Stimulated activated CD4-positive, alpha-beta T cell treated with anti-CD3 and anti-CD28 coated beads, Interleukin-12 subunit alpha, Interleukin-12 subunit beta, amount 100 ng/mL, for 24 hours (primary cell): ENCODE results near the gene ROBO4.

Source experiments
- DNase-seq, 2 experiments: peaks; one replicate each; pipeline ENCODE4 v3.0.0-alpha.2; 2020; ENCODE audit warnings: low read depth in 2 of 2

The ROBO4 gene

DNA sequence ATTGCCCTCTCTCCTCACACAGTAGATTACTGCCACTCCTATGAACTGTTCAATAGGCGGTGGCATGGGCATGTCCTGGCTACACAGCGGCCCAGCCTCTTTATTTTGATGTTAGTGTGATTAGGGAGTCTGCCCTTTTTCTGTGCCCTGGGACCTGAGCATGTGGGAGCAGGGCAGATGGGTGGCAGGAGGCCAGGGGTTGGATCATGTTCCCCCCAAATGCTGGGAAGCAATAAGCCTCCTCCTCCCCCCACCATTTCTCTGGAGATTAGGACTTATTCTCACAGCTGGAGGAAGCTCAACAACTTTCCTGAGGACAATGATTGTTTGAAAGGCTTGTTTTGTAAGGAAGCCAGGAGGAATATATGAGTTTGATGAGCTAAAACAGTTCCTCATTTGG is 22.2 kb upstream of the ROBO4 start:
- DNase-seq: no peak

DNA sequence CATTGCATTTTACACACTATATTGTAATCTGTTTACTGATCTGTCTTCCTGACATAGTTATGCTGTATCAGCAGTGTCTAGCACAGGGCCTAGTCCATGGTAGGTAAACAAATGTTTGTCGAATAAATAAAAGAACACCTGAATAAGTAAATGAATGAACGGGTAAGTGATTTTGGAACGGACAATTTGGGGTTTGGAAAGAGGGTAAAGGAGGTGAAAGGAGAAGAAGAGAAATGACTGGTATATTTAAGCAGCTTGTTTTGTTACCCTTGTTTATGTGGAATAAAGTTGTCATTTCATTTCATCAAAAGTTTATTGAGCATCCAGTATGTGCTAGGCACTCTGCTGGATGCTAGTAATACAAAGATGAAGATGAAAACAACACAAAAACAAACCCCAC is 21.3 kb upstream of the ROBO4 start, which contains the start of gene HEPN1:
HEPN1 (plus strand) TSS at position 301 of the 400 bp plus-strand sequence.
- DNase-seq: no peak

DNA sequence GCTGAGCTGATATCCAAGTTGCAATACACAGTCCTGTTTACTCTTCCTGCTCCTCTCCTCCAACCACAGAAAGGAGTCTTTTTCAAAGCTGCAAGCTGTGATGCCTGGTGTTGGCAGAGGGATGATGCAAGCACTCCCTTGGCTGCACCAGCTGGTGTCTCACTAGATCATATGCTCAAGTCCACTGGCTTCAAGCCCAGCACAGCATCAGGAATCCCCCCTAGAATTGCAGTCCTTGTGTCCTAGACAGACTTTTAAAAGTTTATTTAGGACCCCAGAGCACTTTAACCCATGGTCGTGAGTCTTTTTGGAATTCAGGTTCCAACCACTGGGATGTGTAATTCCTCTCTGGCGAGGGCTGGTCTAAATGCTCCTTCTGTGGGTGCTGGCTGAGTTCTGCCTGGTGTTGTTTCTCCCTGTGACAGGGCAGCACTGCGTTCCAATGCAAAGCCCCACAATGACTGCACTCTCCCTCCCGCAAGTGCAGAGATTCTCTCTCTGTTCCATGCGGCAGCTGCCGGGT is 19.5 kb upstream of the ROBO4 start:
- no peak for DNase-seq

DNA sequence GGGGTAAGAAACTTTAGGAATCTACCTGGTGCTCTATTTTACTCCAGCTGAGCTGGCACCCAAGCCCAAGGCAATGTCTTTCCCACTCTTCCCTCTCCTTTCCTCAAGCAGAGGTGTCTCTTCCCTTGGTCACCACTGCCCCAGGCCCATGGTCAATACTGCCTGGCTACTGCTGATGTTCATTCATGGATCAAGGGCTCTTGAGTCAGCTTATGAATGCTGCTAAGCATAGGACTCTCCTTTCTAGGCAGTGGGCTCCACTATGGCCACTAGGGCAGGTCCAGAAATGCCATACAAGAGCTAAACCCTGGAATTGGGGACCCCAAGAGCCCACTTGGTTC is 18.7 kb upstream of the ROBO4 start:
- DNase-seq: no peak

- no peak for DNase-seq
Observed at GRCh38 chr11:124915541-124916369, 18.1 kb upstream of the ROBO4 start.

DNA sequence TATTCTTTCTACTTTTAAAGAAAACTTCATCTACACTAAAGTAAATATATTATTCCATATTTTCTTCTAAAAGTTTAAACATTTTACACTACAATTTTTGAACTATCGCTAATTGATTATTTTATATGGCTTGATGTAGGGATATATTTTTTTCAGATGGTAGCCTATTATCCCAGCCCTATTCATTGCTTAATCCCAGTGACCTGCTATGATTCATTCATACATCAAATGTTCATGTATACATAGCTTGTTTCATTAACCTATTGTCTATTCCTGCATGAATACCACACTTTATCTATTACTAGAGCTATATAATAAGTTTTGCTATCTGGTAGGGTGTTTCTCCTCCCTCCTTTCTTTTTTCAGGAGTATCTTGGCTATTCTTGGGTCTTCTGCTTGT is 5.0 kb upstream of the ROBO4 start:
- no peak for DNase-seq

DNA sequence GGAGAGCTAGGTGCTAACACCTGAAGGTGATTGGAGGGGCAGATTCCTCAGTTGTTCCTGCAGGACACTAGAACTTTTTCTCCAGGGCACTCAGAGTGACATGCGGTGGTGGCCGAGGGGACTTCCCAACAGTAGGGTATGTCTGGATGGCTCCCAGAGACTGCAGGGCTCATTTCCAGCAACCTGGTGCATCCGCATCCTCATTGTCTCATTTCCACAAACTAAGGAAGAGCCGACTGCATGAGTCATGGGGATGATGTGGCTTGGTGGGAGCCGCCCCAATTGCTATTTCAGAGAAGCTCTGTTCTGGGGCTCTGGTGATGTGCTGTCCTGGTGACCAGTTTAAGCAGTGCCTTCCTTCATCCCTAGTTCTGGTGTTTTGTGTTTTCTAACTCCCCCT is 2.8 kb upstream of the ROBO4 start:
- DNase-seq: no peak

GRCh38 chr11:124899383-124900145 is 1.9 kb upstream of the ROBO4 start:
- no peak for DNase-seq

DNA sequence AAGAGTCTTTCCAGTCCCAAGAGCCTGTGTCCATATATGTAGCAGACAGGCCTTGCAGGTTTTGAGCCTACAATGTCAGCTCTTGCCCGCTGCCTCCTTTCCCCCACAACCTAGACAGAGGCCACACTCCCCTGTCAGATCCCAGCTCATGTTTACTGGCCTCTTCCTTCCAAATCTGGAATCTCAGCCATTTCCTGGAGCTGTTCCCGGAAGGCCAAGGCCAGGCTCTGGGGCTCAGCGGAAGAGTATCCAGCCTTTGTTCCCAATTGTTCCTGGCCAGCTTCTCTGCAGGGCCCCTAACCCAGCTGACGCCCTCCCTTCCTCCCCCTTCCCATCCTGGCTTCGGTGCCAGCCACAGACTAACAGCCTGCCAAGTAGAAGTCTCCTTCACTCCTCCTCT is 1.0 kb upstream of the ROBO4 start:
- no peak for DNase-seq

- DNase-seq: no peak
Observed at GRCh38 chr11:124898263-124898680, 607 bp upstream of the ROBO4 start.

- DNase-seq: no peak
Observed at GRCh38 chr11:124896821-124897391, 759 bp downstream of the ROBO4 start.

DNA sequence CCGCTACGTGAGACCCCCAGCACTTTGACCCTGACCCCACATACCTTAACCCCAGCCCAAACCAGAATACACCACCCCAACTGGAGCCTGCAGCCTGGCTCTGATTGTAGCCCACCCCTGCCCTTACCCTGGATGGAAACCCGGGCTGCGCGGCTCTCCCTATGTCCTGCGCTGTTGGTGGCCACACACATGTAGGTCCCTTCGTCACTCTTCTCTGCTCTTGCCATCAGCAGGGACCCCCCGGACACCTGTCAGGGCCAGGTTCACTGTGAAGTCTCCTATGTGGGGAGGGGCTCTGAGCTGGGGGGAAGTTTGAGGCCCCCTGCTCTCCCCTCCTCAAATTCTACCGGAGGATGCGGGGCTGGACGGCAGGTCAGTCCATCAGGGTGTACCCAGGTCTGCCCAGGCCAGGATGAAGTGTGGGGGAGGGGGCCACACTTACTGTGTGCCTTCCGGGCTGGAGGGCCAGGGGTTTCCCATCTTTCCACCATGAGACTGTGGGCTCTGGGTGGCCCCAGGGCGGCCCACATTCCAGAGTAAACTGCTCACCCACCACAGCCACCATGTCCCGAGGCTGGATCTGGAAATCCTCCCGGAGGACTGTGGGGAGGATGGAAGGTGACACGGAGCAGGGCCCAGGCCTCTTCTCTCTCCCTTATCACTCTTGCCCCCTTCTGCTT is 1.5 kb downstream of the ROBO4 start:
- DNase-seq: no peak

DNA sequence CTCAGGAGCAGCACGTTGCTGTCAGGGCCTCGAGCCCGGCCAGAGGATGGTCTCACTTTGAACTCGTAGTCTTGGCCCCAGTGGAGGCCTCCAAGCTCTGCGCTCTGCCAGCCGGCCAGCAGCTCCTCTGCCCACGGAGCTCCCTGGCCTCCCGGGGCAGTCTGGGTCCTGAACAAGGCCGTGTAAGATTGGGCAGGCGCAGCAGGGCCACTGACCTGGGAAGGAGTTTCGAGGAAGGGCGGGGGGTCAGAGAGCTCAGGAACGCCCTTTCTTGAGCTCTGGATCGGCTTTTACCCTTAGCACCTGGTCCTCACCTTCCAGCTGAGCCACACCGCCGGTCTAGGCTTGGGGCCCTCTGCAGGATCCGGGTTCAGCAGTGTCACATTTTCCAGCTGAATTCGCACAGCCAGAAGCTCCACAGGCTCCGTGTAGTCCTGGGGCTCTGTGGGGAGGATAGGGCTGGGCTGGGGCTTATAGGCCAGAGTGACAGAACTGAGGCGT is 2.1 kb downstream of the ROBO4 start:
- no peak for DNase-seq

GRCh38 chr11:124894606-124895430 is 2.8 kb downstream of the ROBO4 start:
- DNase-seq: no peak

GRCh38 chr11:124893781-124894401 is 3.8 kb downstream of the ROBO4 start:
- no peak for DNase-seq

GRCh38 chr11:124892750-124893454 is 4.8 kb downstream of the ROBO4 start:
- no peak for DNase-seq

GRCh38 chr11:124892146-124892545 is 5.5 kb downstream of the ROBO4 start:
- DNase-seq: no peak

DNA sequence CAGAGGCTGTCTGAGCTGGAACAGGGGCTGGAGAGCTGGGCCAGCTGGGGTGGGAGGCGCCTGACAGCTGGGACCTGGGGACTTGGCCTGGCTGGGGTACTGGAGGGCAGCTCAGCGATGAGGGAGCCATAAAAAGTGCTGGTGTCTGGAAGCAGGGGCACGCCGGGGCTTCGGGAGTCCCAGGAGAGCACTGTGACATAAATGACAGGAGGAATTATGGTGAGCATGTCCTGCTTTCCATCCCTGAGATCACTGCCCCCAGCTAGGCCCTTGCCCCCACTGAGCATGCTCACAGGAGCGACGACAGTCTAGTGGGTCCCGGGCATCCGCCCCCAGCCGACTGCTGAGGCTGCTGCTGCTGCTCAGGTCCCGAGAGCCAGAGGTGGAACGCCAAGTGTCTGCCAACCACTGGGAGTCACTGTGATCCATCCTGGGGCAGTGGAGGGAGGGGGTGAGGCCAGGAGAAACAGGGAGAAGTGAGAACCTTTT is 6.2 kb downstream of the ROBO4 start:
- DNase-seq: no peak

- DNase-seq: no peak
Observed at GRCh38 chr11:124890683-124891372, 6.8 kb downstream of the ROBO4 start.
